Activated naive CD4-positive, alpha-beta T cell treated with anti-CD3 and anti-CD28 coated beads, Interleukin-2, amount 50 U/mL, for 72 hours (primary cell): ENCODE data around the gene GABARAPL1. TPM values are rescaled to one million over a fixed set of nuclear protein-coding genes. Genes with fewer than 3 reads are reported as not detected.
A peak's percentile ranks its signal among the peaks of the same experiment; 100 is the strongest.
"Not testable (repeated sequence)": the region's sequence is repeated elsewhere in the genome, so short reads cannot be mapped to it uniquely, and the experiment has no call there.

Experiments used
- ATAC-seq, 2 donors: fragments of 150-1000 bp; cut with Tn5 transposase; 2 replicates each; pipeline ENCODE4 v1.10.0; 2021; ENCODE audit warnings: mild to moderate bottlenecking in 2 of 2, moderate library complexity in 2 of 2
- DNase-seq, 2 donors: peaks; one replicate each; pipeline ENCODE4 v3.0.0; 2021 to 2022; ENCODE audit warnings: low spot score in 2 of 2
- H3K27ac Mint-ChIP-seq, 2 donors: one replicate each; pipeline ENCODE4 v1.8.0; 2022; ENCODE audit warnings: mild to moderate bottlenecking in 2 of 2, mixed read lengths in 2 of 2
- H3K36me3 Mint-ChIP-seq, 2 donors: one replicate each; pipeline ENCODE4 v1.8.0; 2022; ENCODE audit warnings: mixed read lengths in 2 of 2
- H3K9me3 Mint-ChIP-seq, 2 donors: one replicate each; pipeline ENCODE4 v1.8.0; 2022; ENCODE audit warnings: mixed read lengths in 2 of 2
- total RNA-seq, 2 donors: library from RNA; stranded (reverse); gene quantifications; one replicate each; pipeline ENCODE4 v1.2.3, GENCODE V29; 2022

Gene GABARAPL1
- total RNA-seq: 10 to 100 TPM in 1 of 2 donors, 1 to 10 TPM in 1; 3.6 to 11.0 TPM

- Mint-ChIP-seq H3K9me3 (no peaks in the 10 kb centered on the region), H3K36me3 (no peaks in the 10 kb centered on the region), H3K27ac (peak within 1 kb of the TSS; percentile 95)
- DNase-seq: peak; percentile 65 to 76
- peak; percentile 63 to 72 for ATAC-seq
Observed at GRCh38 chr12:10212739-10213131, at the start of gene GABARAPL1. TSS of gene GABARAPL1 (plus strand) at chr12:10212877. CDS start at chr12:10213130, 253 bp downstream.

GRCh38 chr12:10163084-10163483, 49.6 kb upstream of the GABARAPL1 start:
- DNase-seq (no peak), ATAC-seq (no peak)
- H3K27ac Mint-ChIP-seq: no peak overlapping the region
- no peaks in the 10 kb centered on the region for H3K9me3 Mint-ChIP-seq
- no peaks in the 10 kb centered on the region for H3K36me3 Mint-ChIP-seq

- no peaks in the 10 kb centered on the region for H3K36me3 Mint-ChIP-seq
- no peaks in the 10 kb centered on the region for H3K9me3 Mint-ChIP-seq
- DNase-seq (no peak), ATAC-seq (no peak)
- H3K27ac Mint-ChIP-seq: no peak overlapping the region
Observed at GRCh38 chr12:10165421-10165820, 47.3 kb upstream of the GABARAPL1 start.

- DNase-seq (no peak), ATAC-seq (no peak)
- H3K9me3 Mint-ChIP-seq: no peaks in the 10 kb centered on the region
- no peaks in the 10 kb centered on the region for H3K36me3 Mint-ChIP-seq
- H3K27ac Mint-ChIP-seq: no peak overlapping the region
Observed at GRCh38 chr12:10167599-10167998, 45.1 kb upstream of the GABARAPL1 start.

GRCh38 chr12:10169104-10169503, 43.6 kb upstream of the GABARAPL1 start:
- ATAC-seq (no peak), DNase-seq (no peak)
- Mint-ChIP-seq H3K9me3 (no peaks in the 10 kb centered on the region), H3K27ac (no peak overlapping the region), H3K36me3 (no peaks in the 10 kb centered on the region)

GRCh38 chr12:10170216-10170615, 42.5 kb upstream of the GABARAPL1 start:
- no peak for ATAC-seq
- Mint-ChIP-seq H3K36me3 (no peaks in the 10 kb centered on the region), H3K27ac (no peak overlapping the region), H3K9me3 (no peaks in the 10 kb centered on the region)
- no peak for DNase-seq

- H3K27ac Mint-ChIP-seq: no peak within 1 kb of the TSS
- H3K36me3 Mint-ChIP-seq: no peaks in the 10 kb centered on the region
- no peaks in the 10 kb centered on the region for H3K9me3 Mint-ChIP-seq
- ATAC-seq (no peak), DNase-seq (no peak)
Observed at GRCh38 chr12:10171973-10172728, 40.5 kb upstream of the GABARAPL1 start, which contains the start of gene OLR1. TSS of gene OLR1 (minus strand) at chr12:10172132. CDS start at chr12:10172077, 55 bp downstream.

GRCh38 chr12:10174986-10175614, 37.6 kb upstream of the GABARAPL1 start:
- no peak for ATAC-seq
- H3K9me3 Mint-ChIP-seq: no peaks in the 10 kb centered on the region

GRCh38 chr12:10175846-10176636, 36.6 kb upstream of the GABARAPL1 start:
- no peak for DNase-seq
- Mint-ChIP-seq H3K36me3 (no peaks in the 10 kb centered on the region), H3K9me3 (no peaks in the 10 kb centered on the region), H3K27ac (no peak overlapping the region)
- ATAC-seq: no peak

More at GRCh38 chr12:10174986-10175614, 37.6 kb upstream of the GABARAPL1 start:
- H3K36me3 Mint-ChIP-seq: no peaks in the 10 kb centered on the region
- no peak overlapping the region for H3K27ac Mint-ChIP-seq
- no peak for DNase-seq

GRCh38 chr12:10178821-10179220, 33.9 kb upstream of the GABARAPL1 start, which contains the start of gene TMEM52B:
TSS of gene TMEM52B (plus strand) at chr12:10179032. CDS start at chr12:10179575, 543 bp downstream.
- Mint-ChIP-seq H3K36me3 (no peaks in the 10 kb centered on the region), H3K27ac (no peak within 1 kb of the TSS), H3K9me3 (no peaks in the 10 kb centered on the region)
- ATAC-seq (no peak), DNase-seq (no peak)

- no peak for DNase-seq
- H3K9me3 Mint-ChIP-seq: no peaks in the 10 kb centered on the region
- ATAC-seq: no peak
- no peak overlapping the region for H3K27ac Mint-ChIP-seq
- no peaks in the 10 kb centered on the region for H3K36me3 Mint-ChIP-seq
Observed at GRCh38 chr12:10179776-10180181, 32.9 kb upstream of the GABARAPL1 start.

- no peaks in the 10 kb centered on the region for H3K9me3 Mint-ChIP-seq
- no peak for DNase-seq
Observed at GRCh38 chr12:10182354-10183049, 30.2 kb upstream of the GABARAPL1 start.

GRCh38 chr12:10184261-10184843, 28.3 kb upstream of the GABARAPL1 start:
- H3K27ac Mint-ChIP-seq: no peak overlapping the region
- H3K36me3 Mint-ChIP-seq: no peaks in the 10 kb centered on the region
- DNase-seq (no peak), ATAC-seq (no peak)
- no peaks in the 10 kb centered on the region for H3K9me3 Mint-ChIP-seq

More at GRCh38 chr12:10182354-10183049, 30.2 kb upstream of the GABARAPL1 start:
- Mint-ChIP-seq H3K27ac (no peak overlapping the region), H3K36me3 (no peaks in the 10 kb centered on the region)
- peak; percentile 60 to 78 for ATAC-seq

- ATAC-seq (no peak), DNase-seq (no peak)
- H3K9me3 Mint-ChIP-seq: no peaks in the 10 kb centered on the region
- no peaks in the 10 kb centered on the region for H3K36me3 Mint-ChIP-seq
- H3K27ac Mint-ChIP-seq: no peak overlapping the region
Observed at GRCh38 chr12:10186299-10186698, 26.4 kb upstream of the GABARAPL1 start.

- not testable (repeated sequence) for ATAC-seq, H3K9me3 Mint-ChIP-seq, H3K27ac Mint-ChIP-seq, H3K36me3 Mint-ChIP-seq, DNase-seq
Observed at GRCh38 chr12:10186958-10187357, 25.7 kb upstream of the GABARAPL1 start.

GRCh38 chr12:10189653-10190052, 23.0 kb upstream of the GABARAPL1 start:
- DNase-seq (no peak), ATAC-seq (no peak)
- H3K9me3 Mint-ChIP-seq: no peaks in the 10 kb centered on the region
- no peak overlapping the region for H3K27ac Mint-ChIP-seq
- H3K36me3 Mint-ChIP-seq: no peaks in the 10 kb centered on the region
